Globus pallidus (tissue), 1 donor: ENCODE measurements around the gene WSB2.

Experiments
- DNase-seq: peaks from one replicate; pipeline ENCODE4 v3.0.0-alpha.2; 2015; ENCODE audit warnings: low spot score

The WSB2 gene

DNA sequence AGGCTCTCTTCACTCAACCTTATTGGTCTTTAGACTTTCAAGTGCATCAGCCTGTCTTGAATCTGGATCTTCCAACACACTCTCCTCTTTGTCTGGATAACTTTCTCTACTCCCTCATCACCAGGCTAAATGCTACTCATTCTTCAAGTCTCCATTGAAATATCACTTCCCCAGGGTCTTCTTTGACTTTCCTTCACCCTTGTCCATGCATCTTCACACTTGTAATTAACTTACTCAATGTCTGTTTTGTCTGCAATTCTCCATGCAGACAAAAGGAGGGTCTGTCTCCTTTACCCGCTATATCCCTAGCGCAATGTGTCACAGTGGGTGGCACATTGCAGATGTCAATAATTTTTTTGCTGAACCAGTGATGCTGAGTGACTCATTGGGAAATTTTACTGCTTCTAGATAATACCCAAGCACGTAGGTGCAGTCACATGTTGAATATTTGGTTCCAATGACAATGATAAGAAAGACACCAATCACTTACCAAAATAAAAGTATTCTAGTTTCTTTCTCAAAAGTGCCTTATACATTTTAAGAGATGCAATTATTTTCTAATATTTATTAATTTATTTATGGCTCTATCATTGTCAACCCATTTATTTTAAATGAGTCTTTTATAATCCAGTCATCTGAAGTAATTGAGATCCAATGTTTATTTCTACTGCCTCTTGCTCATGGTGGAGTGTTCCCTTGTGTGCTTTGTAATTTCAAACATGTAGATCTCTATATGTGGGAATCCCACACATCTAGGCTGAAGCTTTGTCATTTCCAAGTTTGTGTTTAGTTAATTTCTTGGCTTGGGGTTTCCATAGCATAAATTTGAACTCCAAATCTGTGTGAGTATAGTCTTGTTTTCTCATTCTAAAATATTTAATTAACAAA lies 66.2 kb downstream of the WSB2 start:
- no peak for DNase-seq

DNA sequence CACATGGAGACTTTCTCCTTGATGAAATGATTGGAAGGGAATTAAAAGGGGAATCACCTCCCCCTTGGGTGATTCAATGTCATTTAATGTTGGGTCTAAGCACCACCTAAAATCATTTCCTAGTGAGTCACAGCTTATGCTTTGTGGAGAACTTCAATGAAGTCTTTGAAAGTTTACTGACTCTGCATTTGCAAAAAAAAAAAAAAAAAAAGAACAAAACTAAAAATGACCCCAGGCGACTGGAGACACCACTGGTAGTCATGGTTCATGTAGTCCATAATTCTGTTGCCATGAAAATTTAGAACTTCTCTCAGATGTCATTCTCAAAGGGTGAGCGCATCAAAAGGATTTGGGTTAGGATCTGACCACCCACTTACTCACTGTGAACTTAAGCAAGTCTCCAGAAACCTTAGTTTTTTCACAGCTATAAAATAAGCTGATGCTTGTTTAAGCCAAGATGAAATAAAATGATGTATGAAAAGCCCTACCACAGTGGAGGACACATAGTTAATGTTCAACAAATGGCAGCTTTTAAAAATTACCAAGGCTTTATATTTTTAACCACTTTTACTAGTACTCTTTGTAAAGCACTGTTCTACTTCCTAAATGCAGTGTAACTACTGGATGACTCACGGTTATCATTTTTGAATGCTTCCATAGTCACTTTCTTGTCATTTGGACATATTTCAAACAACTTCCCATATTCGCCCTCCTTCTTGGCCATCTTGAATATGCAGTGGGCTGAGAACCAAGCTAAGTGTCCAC lies 74.1 kb downstream of the WSB2 start:
- no peak for DNase-seq

GRCh38 chr12:117985182-117985581 lies 75.8 kb downstream of the WSB2 start:
- no peak for DNase-seq
